NK-92 treated with Interleukin-12 subunit alpha and Interleukin-12 subunit beta, amount 100 ng/mL, for 24 hours (cell line): Measurements from ENCODE around the gene GRAMD2A.
"Not testable (repeated sequence)": the region's sequence is repeated elsewhere in the genome, so short reads cannot be mapped to it uniquely, and the experiment has no call there.

Source experiments
- DNase-seq: peaks from one replicate; lab custom pipeline; 2025; lab: John Stamatoyannopoulos, UW

Gene GRAMD2A

GRCh38 chr15:72184165-72184811 is 13.3 kb downstream of the GRAMD2A start:
- no peak for DNase-seq

GRCh38 chr15:72183781-72184164 is 13.8 kb downstream of the GRAMD2A start:
- DNase-seq: no peak

- DNase-seq: no peak
Measured at GRCh38 chr15:72182673-72183072, 14.9 kb downstream of the GRAMD2A start.

- no peak for DNase-seq
Measured at GRCh38 chr15:72182244-72182643, 15.3 kb downstream of the GRAMD2A start.

GRCh38 chr15:72180761-72181324 is 16.7 kb downstream of the GRAMD2A start:
- DNase-seq: no peak

GRCh38 chr15:72179950-72180581 is 17.5 kb downstream of the GRAMD2A start:
- no peak for DNase-seq

- no peak for DNase-seq
Measured at GRCh38 chr15:72178976-72179585, 18.5 kb downstream of the GRAMD2A start.

- no peak for DNase-seq
Measured at GRCh38 chr15:72176743-72177142, 20.8 kb downstream of the GRAMD2A start.

- DNase-seq: no peak
Measured at GRCh38 chr15:72176159-72176558, 21.4 kb downstream of the GRAMD2A start.

GRCh38 chr15:72175186-72176044 is 22.2 kb downstream of the GRAMD2A start:
- DNase-seq: no peak

GRCh38 chr15:72174551-72175165 is 22.9 kb downstream of the GRAMD2A start:
- no peak for DNase-seq

GRCh38 chr15:72173864-72174550 is 23.6 kb downstream of the GRAMD2A start:
- DNase-seq: no peak

GRCh38 chr15:72173401-72173800 is 24.2 kb downstream of the GRAMD2A start:
- DNase-seq: no peak

- no peak for DNase-seq
Measured at GRCh38 chr15:72172796-72173195, 24.8 kb downstream of the GRAMD2A start.

- DNase-seq: not testable (repeated sequence)
Measured at GRCh38 chr15:72171978-72172377, 25.6 kb downstream of the GRAMD2A start.

GRCh38 chr15:72170691-72171090 is 26.9 kb downstream of the GRAMD2A start:
- no peak for DNase-seq

GRCh38 chr15:72169921-72170611 is 27.5 kb downstream of the GRAMD2A start:
- DNase-seq: no peak

- DNase-seq: no peak
Measured at GRCh38 chr15:72169236-72169920, 28.2 kb downstream of the GRAMD2A start.

GRCh38 chr15:72168808-72169190 is 28.8 kb downstream of the GRAMD2A start:
- no peak for DNase-seq
